Erythroblast (primary cell): Measurements from ENCODE around the gene HRH3.

ENCODE experiments used
- GATA1 ChIP-seq: IDR thresholded peaks from 2 replicates; pipeline ENCODE4 v1.6.1; 2011; ENCODE audit warnings: low read depth, mild to moderate bottlenecking, control low read depth, low read length, moderate library complexity
- POLR2A ChIP-seq: IDR thresholded peaks from 2 replicates; pipeline ENCODE4 v1.6.1; 2011; ENCODE audit warnings: mild to moderate bottlenecking, low read length

DNA sequence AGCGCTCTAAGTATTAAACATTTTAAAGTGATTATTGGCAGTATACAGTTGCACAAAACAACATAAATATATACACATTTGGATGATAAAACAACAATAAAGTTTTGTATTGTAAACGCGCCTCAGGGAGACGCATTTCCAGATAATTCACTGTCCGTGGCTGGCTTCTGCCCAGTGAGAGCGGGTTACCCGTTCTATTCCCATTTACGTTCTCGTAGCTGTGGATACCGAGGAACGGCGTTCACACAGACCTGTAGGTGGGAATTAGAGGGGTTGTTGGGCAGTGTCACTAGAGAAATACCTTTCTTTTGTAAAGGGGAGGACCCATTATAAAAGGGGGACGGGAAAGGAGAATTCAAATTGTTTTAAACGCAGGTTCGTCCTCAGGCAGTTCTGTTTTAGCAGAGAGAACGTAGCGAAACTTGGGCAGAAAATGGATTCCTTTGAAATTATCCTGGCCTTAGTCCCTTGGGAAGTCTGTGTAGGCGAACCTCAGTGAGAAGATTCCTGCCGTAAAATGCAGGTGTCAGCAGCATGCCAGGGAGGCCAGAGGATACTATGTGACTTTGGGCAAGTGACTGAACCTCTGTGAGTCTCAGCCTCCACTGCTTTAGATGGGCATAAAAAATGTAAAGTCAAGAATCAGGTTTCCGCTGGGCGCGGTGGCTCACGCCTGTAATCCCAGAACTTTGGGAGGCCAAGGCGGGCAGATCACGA, 36.5 kb downstream of the HRH3 start:
- TF ChIP-seq POLR2A (no peak), GATA1 (no peak)
